Astrocyte (in vitro differentiated cells and primary cell): ENCODE measurements around the gene PRADC1.

Source experiments
- EZH2 ChIP-seq: IDR thresholded peaks from 2 replicates; pipeline ENCODE4 v1.6.1; 2012; ENCODE audit warnings: mild to moderate bottlenecking, low read length, inconsistent platforms; ENCODE audit not compliant: insufficient read depth
- TF ChIP-seq, protein P1 (sequence below): IDR thresholded peaks from 2 replicates; pipeline ENCODE4 v1.5.1; 2011; ENCODE audit warnings: low read depth, mild to moderate bottlenecking, inconsistent platforms, low read length, moderate library complexity; ENCODE audit not compliant: insufficient read depth

DNA sequence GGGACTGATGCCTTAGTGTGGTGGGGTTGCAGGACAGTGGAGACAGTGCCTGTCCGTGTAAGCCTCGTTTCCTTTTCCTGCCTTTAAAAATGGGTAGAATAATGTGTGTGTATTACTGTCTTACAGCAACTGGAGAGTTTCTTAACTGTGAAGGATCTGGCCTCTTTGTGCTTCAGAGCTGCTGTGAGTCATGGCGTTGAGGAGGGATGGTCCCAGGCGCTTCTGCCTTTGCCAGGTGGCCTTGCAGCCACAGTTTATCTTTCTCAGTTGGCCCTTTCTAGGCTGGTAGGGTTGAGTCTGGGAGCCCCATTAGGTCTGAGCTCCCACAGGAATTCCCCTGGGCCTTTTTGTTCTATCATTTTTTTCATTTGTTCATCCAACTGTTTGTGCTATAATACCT, 9.2 kb downstream of the PRADC1 start:
- TF ChIP-seq, protein P1, sequence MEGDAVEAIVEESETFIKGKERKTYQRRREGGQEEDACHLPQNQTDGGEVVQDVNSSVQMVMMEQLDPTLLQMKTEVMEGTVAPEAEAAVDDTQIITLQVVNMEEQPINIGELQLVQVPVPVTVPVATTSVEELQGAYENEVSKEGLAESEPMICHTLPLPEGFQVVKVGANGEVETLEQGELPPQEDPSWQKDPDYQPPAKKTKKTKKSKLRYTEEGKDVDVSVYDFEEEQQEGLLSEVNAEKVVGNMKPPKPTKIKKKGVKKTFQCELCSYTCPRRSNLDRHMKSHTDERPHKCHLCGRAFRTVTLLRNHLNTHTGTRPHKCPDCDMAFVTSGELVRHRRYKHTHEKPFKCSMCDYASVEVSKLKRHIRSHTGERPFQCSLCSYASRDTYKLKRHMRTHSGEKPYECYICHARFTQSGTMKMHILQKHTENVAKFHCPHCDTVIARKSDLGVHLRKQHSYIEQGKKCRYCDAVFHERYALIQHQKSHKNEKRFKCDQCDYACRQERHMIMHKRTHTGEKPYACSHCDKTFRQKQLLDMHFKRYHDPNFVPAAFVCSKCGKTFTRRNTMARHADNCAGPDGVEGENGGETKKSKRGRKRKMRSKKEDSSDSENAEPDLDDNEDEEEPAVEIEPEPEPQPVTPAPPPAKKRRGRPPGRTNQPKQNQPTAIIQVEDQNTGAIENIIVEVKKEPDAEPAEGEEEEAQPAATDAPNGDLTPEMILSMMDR, result no peak
- no peak for TF ChIP-seq EZH2
